Thyroid gland (tissue), 4 donors: ENCODE results near the gene STRIP2. TPM values are rescaled to one million over a fixed set of nuclear protein-coding genes. Genes with fewer than 3 reads are reported as not detected.
A peak's percentile ranks its signal among the peaks of the same experiment; 100 is the strongest.

Source experiments
- DNase-seq, 2 donors: peaks; one replicate each; pipeline ENCODE4 v3.0.0-alpha.2; 2019
- H3K27ac ChIP-seq, 3 donors: fragments of 200-600 bp; sonication (generic); 1 replicate in 2 of 3; 2 replicates in 1 of 3; pipeline ENCODE4 v1.5.1; 2016 to 2019; ENCODE audit warnings: mild to moderate bottlenecking in 1 of 3, moderate library complexity in 1 of 3
- H3K27me3 ChIP-seq: fragments of 200-600 bp; sonication (generic); one replicate; pipeline ENCODE4 v1.5.1; 2019
- H3K36me3 ChIP-seq, 2 donors: fragments of 200-600 bp; sonication (generic); one replicate each; pipeline ENCODE4 v1.5.1; 2016 to 2019
- H3K4me1 ChIP-seq, 2 donors: fragments of 200-600 bp; sonication (generic); one replicate each; pipeline ENCODE4 v1.5.1; 2017 to 2019
- H3K4me3 ChIP-seq, 3 donors: fragments of 200-600 bp; sonication (generic); replicated peaks in 1 of 3; 1 replicate in 2 of 3; 2 replicates in 1 of 3; pipeline ENCODE4 v1.5.1; 2016; ENCODE audit warnings: mild to moderate bottlenecking in 1 of 3
- H3K9me3 ChIP-seq: fragments of 200-600 bp; sonication (generic); one replicate; pipeline ENCODE4 v1.5.1; 2017
- POLR2A ChIP-seq, 2 donors: fragments of 450-650 bp; IDR thresholded peaks; one replicate each; pipeline ENCODE4 v1.6.1; 2017; ENCODE audit warnings: antibody characterized with exemption in 2 of 2, mild to moderate bottlenecking in 2 of 2, moderate library complexity in 1 of 2
- WGBS, 2 donors: methylation state at CpG; one replicate each; pipeline ENCODE4 v1.1.5; 2017; 5-methylcytosine and 5-hydroxymethylcytosine counted together
- intact Hi-C: fragments of 100-400 bp; cut with DNase I; formaldehyde crosslinking; loops from one replicate; pipeline ENCODE4 v1.15.1; 2023
- total RNA-seq, 4 donors: library from RNA; depleted of rRNA; stranded (reverse); fragments of >200 nt; gene quantifications; one replicate each; pipeline ENCODE4 v1.2.3, GENCODE V29; 2016
- TF ChIP-seq, protein P1 (sequence below), 6 experiments: fragments of 200-600 bp in 3 of 6; fragments of 450-650 bp in 3 of 6; sonication (generic) in 3 of 6; IDR thresholded peaks; one replicate each; pipeline ENCODE4 v1.5.1; 2016 to 2019; ENCODE audit warnings: antibody characterized with exemption in 6 of 6, mild to moderate bottlenecking in 2 of 6, inconsistent platforms in 1 of 6, moderate library complexity in 1 of 6

STRIP2 gene, protein sequence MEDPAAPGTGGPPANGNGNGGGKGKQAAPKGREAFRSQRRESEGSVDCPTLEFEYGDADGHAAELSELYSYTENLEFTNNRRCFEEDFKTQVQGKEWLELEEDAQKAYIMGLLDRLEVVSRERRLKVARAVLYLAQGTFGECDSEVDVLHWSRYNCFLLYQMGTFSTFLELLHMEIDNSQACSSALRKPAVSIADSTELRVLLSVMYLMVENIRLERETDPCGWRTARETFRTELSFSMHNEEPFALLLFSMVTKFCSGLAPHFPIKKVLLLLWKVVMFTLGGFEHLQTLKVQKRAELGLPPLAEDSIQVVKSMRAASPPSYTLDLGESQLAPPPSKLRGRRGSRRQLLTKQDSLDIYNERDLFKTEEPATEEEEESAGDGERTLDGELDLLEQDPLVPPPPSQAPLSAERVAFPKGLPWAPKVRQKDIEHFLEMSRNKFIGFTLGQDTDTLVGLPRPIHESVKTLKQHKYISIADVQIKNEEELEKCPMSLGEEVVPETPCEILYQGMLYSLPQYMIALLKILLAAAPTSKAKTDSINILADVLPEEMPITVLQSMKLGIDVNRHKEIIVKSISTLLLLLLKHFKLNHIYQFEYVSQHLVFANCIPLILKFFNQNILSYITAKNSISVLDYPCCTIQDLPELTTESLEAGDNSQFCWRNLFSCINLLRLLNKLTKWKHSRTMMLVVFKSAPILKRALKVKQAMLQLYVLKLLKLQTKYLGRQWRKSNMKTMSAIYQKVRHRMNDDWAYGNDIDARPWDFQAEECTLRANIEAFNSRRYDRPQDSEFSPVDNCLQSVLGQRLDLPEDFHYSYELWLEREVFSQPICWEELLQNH
- total RNA-seq, result under 1 TPM; 0.22 to 0.94 (median 0.54) TPM

DNA sequence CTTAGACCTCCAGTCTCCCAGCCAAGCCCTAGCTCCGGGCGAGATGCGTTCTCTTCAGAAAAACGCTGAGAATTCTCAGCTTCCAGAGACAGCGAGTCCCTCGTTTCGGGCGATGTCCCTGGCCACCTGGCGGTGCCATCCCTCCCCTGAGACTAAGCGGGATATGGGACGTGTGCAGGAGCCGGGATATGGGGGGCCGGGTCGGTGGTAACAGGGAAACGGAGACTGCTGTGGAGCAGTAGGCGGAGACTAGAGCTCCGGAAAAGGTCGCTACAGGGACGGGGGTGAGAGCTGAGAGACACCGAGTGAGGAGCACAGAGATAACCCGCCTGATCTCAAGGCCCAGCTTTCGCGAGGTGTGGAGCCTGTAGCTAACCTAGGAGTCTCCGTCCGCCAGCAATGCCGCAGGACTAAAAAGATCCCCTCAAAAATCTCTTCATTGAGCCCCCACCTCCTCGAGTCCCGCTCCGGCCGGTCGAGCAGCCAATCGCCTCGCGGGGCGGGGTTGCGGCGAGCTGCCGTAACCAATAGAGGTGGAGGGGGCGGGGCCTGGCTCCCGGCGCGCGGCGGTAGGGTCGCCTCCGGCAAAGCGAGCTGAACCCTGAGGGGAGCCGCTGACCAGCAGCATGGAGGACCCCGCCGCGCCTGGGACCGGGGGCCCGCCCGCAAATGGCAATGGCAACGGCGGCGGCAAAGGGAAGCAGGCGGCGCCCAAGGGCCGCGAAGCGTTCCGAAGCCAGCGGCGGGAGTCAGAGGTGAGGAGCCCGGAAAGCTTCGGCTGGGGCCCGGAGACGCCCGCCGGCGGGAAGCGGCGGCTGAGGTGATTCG, at the start of gene STRIP2:
TSS of gene STRIP2 (plus strand) at position 586 of the 828 bp plus-strand sequence. CDS start at position 627, 41 bp downstream.
- WGBS, 2 donors, result 1 to 2% methylated on average over 35 to 59 of the region's 75 CpGs
- peak; percentile 91 to 94 for DNase-seq
- Histone ChIP-seq H3K27me3 (no peaks in the 10 kb centered on the region), H3K4me3 (peak within 1 kb of the TSS; percentile 54 to 66 (median 60)), H3K9me3 (no peaks in the 10 kb centered on the region), H3K4me1 (peaks cover 10 to 14% of the 10 kb centered on the region in 2 donors), H3K36me3 (no peaks in the 10 kb centered on the region), H3K27ac (peak within 1 kb of the TSS in 1 of 3 donors; percentile 10)
- peak in 1 of 2 donors; percentile 79 for TF ChIP-seq POLR2A (IDR thresholded peaks at IDR 0.05)
- TF ChIP-seq, protein P1, sequence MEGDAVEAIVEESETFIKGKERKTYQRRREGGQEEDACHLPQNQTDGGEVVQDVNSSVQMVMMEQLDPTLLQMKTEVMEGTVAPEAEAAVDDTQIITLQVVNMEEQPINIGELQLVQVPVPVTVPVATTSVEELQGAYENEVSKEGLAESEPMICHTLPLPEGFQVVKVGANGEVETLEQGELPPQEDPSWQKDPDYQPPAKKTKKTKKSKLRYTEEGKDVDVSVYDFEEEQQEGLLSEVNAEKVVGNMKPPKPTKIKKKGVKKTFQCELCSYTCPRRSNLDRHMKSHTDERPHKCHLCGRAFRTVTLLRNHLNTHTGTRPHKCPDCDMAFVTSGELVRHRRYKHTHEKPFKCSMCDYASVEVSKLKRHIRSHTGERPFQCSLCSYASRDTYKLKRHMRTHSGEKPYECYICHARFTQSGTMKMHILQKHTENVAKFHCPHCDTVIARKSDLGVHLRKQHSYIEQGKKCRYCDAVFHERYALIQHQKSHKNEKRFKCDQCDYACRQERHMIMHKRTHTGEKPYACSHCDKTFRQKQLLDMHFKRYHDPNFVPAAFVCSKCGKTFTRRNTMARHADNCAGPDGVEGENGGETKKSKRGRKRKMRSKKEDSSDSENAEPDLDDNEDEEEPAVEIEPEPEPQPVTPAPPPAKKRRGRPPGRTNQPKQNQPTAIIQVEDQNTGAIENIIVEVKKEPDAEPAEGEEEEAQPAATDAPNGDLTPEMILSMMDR (IDR thresholded peaks at IDR 0.05), result peak in 1 of 6 experiments; percentile 5
- intact Hi-C loops, result no loop called here

DNA sequence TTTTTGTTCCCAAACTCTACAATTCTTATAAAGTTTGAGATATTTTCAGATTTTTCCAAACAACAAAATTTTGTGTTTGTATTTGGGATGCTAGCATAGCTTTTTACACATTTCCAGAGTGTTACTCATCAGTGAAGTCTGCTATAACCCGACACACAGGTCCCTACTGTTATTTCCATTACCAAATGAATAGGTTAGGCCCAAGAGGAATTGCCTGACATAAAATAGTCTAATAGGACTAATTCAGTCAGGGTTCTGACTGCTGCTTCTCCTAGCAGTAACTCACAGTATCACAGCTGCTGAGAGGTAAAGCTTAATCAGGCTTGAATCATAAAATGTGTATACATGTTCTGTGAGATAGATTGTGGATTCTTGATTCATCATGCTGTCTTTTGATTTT, 49.1 kb upstream of the STRIP2 start:
- Histone ChIP-seq H3K4me1 (no peaks in the 10 kb centered on the region), H3K27me3 (no peaks in the 10 kb centered on the region), H3K9me3 (no peaks in the 10 kb centered on the region), H3K4me3 (no peak overlapping the region), H3K27ac (no peak overlapping the region), H3K36me3 (peaks cover 0 to 9% of the 10 kb centered on the region in 2 donors)
- intact Hi-C loops, result no loop called here
- TF ChIP-seq, protein P1 (IDR thresholded peaks at IDR 0.05), result no peak
- no peak for TF ChIP-seq POLR2A (IDR thresholded peaks at IDR 0.05)
- 97 to 100% methylated on average over 1 of the region's 1 CpG for WGBS, 2 donors
- DNase-seq, result no peak

DNA sequence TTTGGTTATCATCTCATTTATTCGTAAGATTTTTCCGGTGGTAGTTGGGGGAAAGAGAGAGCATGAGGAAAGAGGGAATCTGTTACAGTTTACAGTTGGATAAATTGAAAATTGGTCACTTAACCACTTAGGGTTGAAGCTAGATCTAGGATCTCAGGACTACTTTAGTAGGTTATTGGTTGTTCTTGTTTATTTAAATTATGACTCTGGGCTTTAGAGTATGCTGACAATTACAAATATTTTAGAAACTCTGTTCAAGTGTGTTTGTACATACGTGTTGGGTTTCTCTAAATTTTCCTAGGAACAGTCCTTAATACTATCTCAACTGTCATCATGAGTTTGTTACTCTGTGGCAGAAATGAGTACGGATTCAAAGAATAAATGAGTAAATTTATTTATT, 48.6 kb upstream of the STRIP2 start:
- H3K4me3 ChIP-seq, result no peak overlapping the region
- H3K9me3 ChIP-seq, result no peaks in the 10 kb centered on the region
- no peak for DNase-seq
- intact Hi-C loops, result no loop called here
- 94 to 96% methylated on average over 4 of the region's 4 CpGs for WGBS, 2 donors
- no peaks in the 10 kb centered on the region for H3K4me1 ChIP-seq
- TF ChIP-seq, protein P1 (IDR thresholded peaks at IDR 0.05), result no peak
- no peak for TF ChIP-seq POLR2A (IDR thresholded peaks at IDR 0.05)
- no peak overlapping the region for H3K27ac ChIP-seq
- H3K36me3 ChIP-seq, result peaks cover 4 to 10% of the 10 kb centered on the region in 2 donors
- no peaks in the 10 kb centered on the region for H3K27me3 ChIP-seq

DNA sequence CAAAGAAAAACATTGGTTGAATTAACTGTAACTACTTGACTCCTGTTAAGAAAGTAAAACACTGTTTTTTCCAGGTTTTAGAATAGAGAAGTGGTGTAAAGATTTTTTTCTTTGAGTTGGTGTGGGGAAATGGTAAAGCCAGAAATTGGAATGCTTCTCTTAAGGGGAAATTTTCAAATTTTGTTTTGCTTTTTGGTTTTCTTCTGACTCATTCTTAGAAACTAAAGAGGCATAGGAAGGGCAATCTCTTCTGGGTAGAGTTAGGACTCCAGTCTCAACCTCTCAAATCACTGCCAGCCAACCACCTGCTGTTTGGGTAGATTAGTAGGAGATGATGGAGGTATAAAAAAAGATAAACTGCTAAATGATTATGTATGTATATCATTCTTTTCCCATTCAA, 47.7 kb upstream of the STRIP2 start:
- Histone ChIP-seq H3K27me3 (no peaks in the 10 kb centered on the region), H3K36me3 (peaks cover 5 to 10% of the 10 kb centered on the region in 2 donors), H3K4me3 (no peak overlapping the region), H3K4me1 (no peaks in the 10 kb centered on the region), H3K27ac (no peak overlapping the region), H3K9me3 (no peaks in the 10 kb centered on the region)
- DNase-seq, result no peak
- intact Hi-C loops, result no loop called here
- TF ChIP-seq, protein P1 (IDR thresholded peaks at IDR 0.05), result no peak
- no peak for TF ChIP-seq POLR2A (IDR thresholded peaks at IDR 0.05)
